ENCODE data around the gene SEH1L.
"Not testable (repeated sequence)": the region's sequence is repeated elsewhere in the genome, so short reads cannot be mapped to it uniquely, and the experiment has no call there.

The SEH1L gene, protein sequence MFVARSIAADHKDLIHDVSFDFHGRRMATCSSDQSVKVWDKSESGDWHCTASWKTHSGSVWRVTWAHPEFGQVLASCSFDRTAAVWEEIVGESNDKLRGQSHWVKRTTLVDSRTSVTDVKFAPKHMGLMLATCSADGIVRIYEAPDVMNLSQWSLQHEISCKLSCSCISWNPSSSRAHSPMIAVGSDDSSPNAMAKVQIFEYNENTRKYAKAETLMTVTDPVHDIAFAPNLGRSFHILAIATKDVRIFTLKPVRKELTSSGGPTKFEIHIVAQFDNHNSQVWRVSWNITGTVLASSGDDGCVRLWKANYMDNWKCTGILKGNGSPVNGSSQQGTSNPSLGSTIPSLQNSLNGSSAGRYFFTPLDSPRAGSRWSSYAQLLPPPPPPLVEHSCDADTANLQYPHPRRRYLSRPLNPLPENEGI

DNA sequence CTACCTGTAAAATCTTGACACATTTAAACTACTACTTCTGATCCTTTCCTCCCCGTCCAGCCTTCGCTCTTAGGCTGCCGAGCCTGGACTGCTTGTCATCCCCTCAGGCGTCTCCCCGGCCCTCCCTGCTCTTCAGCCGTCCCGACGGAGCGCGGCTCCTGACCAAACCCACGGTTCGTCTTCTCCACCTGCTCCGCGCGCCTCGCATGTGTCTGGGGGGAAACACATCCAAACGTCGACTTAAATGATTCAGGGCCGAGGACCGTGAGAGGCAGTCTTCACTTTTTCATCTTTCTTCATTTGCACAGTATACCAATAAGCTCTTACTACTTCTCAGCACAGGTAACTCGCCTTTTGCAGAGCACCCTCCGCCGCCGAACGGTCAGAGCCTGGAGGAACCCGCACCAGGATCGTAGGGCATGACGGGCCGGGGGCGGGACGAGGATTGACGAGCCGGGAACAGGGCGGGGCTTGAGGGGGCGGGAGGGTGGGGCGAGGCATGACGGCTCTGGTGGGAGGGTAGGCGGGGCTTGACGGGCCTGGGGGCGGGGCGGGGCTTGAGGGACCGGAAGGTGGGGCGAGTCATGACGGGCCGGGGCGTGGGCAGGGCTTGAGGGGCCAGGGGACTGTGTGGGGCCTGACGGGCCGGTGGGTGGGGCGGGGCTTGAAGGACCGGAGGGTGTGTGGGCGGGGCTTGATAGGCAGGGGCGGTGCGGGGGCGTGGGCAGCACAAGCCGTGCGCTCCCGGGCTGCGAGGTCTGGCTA is at the start of gene SEH1L:
Gene SEH1L, plus strand, starts transcription at position 727 of the 765 bp plus-strand sequence. CDS start 111 bp downstream, outside the sequence.
- DNase-seq: peak; percentile 99

DNA sequence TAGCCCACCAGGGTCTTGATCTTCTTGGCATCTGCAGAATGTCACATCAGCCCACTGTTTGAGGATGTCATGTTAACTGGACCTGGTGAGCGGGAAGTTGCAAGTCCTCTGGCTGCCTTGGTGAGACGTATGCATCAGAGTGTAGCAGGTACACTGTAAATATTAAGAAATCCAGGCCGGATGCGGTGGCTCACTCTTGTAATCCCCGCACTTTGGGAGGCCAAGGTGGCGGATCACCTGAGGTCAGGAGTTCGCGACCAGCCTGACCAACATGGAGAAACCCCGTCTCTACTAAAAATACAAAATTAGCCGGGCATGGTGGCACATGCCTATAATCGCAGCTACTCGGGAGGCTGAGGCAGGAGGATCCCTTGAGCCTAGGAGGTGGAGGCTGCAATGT is 46.6 kb upstream of the SEH1L start:
- DNase-seq: not testable (repeated sequence)

DNA sequence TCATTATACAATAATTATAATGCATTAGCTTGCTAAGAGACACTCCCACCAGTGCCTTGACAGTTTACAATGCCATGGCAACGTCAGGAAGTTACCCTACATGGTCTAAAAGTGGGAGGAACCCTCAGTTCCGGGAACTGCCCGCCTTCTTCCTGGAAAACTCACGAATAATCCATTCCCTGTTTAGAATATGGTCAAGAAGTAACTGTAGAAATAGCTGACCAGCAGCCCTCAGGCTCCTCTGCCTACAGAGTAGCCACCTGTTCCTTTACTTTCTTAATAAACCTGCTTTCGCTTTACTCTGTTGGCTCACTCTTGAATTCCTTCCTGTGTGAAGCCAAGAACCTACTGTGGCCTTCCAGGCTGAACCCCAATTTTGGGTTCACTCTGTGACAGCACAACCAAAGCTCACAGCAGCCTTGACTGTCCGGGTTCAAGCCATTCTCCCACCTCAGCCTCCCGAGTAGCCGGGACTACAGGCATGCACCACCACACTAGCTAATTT is 43.7 kb upstream of the SEH1L start:
- peak; percentile 72 for DNase-seq

DNA sequence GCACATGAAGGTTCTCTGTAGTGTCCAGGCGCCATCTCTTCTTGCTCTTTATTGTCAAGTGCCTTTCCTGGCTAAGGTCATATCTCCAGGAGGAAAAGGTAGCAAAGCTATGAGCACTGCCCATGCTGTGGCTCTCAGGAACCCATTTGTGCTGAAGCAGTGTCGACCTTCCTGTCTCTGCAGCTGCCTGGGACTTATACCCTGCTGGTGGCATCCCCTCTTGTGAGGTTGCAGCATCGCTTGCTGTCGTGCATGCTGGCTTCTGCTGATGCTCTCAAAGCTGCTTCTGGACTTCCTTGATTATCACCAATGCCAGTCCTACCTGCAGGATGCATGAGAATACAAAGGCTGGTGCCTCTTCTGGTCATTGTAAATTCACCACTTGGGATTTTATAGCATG is 41.7 kb upstream of the SEH1L start:
- DNase-seq: no peak

DNA sequence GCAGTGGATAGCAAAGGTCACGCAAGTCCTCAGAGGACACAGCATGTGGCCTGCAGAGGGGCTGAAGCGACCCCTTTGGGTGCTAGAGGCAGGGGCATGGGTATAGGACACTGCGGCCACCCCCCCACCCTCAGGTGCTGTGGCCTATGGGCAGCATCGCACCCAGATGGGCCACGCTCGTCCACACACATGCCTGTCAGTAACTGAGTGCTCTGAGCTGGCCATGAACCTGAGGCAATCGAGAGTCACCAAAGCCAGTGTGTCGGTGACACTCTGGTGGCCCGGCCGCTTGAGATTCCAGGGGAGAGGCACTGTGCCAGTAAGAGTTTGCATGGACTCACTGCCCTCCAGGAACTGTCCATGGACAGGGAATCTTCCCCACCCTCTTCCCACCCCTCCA is 41.0 kb upstream of the SEH1L start:
- no peak for DNase-seq

DNA sequence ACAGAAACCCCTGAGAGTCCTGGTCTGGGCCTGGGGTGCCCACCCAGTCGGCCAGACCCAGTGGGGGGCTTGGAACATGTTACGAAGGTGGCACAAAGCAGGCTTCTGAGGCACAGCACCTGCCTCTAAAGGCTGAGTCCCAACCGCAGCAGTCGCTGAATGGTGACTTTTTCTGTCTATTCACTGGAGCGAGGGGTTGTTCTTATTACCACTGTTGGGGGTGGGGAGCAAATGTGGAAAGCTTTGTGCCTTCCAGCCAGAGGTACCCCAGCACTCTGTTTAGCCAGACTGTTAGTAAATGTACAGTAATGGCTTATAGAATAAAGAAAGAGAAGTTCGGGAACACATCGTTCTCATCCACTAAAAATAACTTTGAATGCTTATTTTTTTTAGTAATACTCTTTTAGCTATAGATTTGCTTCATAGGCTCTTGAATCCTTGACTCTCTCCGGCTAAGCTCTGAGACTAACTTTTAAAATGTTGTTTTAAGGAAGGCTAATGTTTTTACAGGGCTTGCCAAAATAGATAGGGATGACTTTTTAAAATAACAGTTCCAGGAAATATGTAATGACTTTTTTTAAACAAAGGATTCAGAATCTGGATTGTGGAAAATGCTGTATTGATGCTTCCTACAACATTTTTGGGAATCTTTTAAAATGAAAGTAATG is 40.4 kb upstream of the SEH1L start:
- no peak for DNase-seq

DNA sequence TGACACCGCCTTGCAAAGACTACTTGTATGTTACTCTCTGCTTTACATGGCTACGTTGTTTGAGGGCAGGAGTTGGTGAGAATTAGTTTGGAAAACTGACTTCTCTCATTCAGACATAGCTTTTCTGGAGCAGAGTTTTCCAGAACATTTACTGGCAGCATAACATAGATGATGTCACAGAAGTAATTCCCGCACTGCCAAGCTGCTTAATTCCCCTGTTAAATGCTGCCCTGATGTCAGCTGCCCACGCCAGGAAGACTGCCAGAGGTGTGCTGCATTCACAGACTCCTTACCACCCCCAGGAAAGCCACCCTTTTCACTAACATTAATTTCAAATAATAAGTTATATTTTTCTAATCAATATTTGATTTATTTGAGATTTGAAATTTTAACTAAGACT is 39.1 kb upstream of the SEH1L start:
- no peak for DNase-seq

DNA sequence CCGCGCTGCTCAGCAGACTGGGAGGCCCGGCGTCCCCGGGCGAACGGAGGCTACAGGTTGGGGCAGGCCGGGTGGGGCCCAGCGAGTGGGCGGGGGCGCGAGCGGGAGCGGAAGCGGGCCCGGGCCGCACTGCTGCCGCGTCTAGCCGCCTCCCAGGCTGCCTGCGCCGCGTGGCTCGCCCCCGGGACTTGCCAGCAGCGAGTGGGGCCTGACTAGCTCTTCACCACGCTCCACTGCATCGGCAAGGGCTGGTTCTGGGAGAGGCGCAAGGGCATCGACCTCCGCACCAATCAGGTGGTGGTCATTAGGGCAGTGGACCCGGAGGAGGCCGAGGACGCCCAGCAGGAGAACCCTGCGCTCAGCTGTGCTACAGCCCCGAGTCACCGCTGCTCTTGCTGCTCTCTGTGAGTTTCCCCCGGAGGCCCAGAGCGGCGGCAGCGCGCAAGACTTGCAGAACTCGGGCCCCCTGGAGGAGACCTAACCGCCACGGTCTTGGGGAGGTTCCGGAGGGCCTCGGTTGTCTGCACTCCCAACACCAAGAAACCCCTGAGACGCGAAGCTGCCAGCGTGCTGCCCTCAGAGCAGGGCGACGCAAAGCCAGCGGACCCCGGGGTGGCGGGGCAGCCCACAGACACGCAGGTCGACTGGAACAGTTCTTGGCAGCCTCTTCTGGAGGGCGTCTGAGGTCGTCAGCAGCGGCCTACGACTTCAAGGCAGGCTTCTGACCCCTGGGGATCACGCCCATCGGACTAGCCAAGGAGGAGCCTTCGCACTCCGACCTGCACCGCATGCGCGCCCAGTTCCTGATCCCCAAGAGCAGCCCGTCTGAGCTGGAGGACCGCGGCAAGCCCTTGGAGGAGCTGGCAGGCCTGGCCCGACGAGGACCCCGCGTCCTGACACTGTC is 36.5 kb upstream of the SEH1L start:
- DNase-seq: peak; percentile 26

DNA sequence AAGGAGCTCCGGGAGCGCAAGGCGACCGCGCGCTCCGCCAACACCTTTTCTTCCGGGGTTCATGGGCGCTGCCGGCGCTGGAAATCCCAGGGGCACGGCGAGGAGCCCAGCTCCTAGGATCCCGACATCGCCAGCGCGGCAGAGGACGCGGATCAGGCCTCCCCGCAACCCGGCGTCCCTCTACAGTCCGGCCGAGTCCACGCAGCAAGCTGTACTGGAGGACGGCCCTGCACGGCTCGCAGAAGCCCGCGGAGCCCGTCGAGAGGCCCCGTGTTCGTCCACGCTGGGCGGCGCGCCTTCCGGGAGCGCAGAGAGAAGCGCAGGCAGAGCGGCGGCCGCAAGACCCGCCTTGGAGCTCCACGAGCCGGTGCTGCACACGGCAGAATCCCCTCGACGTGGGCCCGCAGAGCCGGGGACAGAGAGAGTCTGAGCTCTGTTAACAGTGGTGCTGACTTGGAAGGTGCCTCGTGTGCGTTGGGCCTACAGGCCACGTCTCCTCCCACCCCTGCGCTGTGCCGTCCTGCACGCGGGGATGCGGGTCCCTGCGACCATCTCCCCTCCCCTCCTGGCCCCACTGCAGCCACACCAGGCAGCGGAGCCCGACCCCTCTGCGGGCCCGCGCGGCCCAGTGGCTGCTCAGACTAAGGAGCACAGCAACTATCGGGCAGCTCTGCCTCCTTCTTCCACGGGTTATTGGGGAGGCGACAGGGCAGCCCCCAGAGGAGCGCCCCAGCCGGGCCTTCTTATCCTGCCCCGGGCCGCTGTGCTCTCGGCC is 35.7 kb upstream of the SEH1L start:
- no peak for DNase-seq

DNA sequence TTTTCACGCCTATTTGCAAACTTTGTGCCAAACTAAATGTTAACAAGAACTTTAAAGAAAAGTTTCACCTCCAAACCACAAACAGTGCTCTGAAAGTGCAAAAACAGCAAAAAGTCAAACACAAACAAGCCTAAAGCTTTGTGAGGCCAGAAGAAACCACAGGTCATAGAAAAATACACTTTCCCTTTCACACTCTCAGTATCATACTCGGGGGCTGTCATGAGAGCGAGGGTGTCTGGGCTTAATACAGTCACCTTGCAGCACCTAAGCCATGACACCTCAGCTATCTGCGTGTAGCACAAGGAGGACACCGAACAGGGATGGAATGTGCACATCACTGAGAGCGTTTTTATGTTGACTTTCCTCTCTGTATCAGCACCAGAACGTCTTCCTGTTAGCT is 26.6 kb upstream of the SEH1L start:
- DNase-seq: peak; percentile 51

DNA sequence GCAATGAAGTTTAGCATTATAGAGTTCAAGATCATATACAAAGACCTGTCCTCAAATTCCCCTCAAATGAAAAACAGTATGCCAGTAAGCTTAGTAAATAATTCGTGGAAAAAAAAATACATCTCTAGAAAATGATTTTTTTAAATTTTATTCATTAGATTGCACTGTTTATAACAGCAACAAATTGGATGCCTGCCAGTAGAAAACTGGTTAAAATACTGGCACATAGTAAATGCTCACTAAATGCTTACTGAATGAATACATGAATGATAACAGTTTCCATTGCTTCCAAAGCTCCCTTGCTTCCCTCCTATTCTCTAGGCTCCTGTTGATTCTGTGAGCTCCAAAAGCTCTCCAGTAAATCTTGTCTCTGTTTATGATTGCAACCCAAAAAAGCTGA is 25.5 kb upstream of the SEH1L start:
- DNase-seq: no peak

DNA sequence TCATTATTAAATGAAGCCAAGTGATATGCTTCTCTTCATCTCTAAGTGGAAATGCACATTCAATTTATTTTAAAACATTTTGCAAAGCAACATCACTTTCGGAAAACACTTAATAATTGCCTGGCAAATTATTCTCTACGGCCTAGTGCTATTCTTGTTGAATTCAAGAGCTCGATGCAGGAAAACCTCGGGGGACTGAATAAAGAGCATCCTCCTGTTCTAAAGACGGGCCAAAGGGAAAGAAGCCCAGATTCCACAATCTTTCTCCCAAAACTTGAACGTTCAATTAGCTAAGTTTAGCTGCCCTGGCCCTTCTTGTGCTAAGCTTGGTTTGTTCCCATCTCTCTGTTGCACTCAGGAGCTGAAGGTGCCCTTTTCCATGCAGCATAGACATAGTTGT is 23.2 kb upstream of the SEH1L start:
- DNase-seq: no peak

DNA sequence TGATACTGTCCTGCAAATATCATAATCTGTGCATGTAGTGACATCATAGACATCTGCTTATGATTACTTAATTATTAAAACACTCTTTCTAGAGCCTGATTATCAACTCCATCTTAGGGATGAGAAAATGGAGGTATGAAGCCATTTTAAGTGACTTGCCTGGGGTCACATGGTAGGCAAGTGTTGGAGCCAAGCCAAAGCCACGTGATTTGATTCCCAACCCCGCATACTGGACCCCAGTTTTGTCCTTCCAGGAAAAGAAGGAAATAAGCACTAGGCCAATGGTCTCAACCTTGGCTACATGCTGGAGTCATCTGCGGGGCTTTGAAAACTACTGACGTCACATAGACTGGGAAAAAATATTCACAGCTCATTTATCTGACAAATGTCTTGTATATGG is 19.6 kb upstream of the SEH1L start:
- DNase-seq: no peak

DNA sequence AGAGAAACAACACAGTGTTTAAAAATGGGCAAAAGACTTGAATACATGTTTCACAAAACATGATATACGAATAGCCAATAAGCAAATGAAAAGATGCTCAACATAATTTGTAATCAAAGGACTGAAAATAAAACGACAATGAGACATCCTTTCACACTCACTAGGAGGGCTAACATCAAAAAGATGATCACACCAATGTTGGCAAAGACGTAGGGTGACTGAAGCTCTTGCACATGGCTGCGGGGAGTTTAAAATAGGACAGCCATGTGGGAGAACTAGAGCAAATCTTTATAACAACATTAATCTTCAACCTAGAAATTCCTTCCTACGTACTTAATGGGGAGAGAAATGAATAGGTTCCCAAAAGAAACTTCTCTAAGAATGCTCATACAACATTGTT is 19.2 kb upstream of the SEH1L start:
- no peak for DNase-seq

DNA sequence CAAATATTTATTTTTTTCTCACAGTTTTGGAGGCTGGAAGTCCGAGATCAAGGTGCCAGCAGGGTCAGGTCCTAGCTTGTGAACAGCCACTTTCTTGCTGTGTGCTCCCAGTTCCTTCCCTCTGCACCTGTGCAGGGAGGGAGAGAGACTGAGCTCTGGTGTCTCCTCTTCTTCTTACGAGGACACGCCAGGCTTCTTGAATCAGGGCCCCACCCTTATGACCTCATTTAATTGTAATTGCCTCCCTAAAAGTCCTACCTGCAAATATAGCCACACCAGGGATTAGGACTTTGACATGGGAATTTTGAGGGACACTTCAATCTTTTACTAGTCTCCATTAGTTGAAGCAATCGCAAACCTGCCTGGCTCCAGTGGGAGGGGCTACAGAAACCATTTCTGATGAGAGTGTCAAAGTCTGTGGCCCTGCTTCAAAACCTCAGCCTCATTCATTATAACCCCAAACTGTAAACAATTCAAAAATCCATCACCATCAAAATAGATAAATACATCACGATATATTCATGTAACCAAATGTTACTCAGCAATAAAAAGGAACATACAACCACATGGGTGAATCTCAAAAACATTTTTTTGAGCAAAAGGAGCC is 18.2 kb upstream of the SEH1L start:
- no peak for DNase-seq

DNA sequence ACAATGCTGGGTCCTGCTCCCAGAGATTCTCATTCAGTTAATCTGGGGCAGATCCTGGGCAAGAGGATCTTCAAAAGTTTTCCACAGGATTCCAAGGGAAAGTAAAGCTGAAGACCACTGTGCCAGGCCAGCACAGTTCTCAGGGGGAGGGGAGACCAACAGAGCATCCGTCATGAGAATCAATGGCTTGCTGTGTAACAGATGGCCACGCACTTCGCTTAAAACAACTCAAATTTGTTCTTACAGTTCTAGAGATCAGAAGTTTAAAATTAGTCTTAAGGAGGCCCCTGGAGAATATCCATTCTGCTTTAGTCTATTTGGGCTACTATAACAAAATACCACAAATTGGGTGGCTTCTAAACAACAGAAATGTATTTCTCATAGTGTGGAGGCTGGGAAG is 17.4 kb upstream of the SEH1L start:
- no peak for DNase-seq

DNA sequence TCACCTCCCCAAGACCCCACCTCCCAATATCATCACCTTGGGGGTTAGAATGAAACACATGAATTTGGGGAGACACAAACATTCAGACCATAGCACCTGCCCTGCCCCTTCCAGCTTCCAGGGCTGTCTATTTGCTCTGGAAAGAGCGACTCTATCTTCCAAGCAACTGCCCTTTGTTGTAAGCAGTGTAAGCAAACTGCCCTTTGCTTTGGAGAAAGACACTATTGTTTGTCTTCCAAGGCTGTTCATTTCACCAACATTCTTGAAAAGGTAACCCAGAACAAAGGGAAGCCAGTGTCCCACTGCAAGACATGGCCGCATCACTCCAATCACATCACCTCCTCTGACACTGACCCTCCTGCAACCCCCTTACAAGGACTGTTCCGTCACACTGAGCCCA is 16.9 kb upstream of the SEH1L start:
- DNase-seq: no peak

DNA sequence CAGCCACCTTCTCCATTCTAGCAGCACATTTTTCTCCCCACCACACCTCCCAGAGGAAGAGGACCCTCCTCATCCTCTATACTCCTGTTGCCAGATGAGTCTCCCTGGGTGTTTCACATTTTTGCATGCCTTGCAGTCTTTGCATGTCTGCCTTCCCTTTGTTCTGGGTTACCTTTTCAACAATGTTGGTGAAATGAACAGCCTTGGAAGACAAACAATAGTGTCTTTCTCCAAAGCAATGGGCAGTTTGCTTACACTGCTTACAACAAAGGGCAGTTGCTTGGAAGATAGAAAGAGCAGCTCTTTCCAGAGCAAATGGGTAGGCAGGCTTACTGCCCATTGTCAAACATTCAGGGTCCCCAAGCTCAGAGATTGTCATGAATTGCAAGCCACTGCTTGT is 14.5 kb upstream of the SEH1L start:
- no peak for DNase-seq

DNA sequence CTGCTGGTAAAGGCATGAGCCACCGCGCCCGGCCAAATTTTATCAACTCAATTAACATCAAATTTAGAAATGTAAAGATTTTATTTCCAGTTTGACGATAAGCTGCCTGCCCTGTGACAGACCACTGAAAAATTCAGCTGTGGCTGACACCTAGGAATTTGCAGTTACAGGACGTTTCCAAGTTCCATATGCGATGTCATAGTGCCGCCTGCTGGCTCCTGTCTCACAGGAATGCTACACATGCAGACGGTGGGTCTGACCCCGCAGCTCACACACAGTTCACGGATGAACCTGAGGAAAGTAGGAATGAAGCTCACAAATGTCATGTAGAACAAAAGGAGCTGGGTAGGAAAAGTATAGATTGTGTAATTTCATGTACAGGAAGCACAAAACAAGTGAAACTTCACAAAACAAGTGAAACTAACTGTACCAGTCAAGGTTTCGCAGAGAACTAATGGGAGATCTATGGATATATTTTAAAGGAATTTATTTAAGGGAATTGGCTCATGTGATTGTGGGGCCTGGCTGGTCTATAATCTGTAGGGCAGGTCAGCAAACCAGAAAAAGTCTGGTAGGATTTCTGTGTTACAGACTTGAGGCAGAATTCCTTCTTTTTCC is 13.2 kb upstream of the SEH1L start:
- DNase-seq: peak; percentile 76

DNA sequence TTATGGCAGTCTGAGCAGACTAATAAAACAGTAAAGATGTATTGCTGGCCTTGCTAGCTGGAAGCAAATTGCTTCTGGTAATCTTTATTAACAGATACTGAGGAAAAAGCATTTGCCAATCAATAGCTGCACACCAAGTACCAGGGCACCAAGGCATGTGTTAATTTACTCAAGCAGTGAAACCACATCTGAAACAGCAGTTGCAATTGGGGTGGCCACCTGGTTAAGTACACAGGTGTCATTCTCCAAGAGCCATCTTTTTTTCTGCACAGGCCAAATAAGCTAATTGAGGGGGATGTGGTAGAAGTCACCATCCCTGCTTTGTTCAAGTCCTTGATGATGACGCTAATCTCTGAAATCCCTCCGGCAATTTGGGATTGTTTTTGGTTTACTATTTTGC is 8.6 kb upstream of the SEH1L start:
- no peak for DNase-seq

DNA sequence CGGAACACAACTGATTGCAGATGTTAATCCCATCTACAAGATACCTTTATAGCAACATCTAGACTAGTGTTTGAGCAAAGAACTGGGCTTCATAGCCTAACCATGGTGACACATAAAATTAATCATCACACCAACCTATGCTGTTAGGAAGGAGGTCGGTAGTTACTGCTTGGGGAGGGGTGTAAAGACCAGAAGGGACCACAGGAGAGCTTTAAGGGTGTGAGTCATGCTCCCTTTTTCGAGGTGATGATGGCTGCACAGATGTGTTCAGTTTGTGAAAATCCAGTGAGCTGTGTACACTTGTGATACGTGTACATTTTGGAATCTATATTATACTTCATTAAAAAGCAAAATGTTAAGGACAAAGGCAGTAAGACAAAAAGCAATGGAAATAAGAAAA is 4.6 kb upstream of the SEH1L start:
- DNase-seq: no peak
